D721Med (cell line): ENCODE data around the gene UAP1L1.

Source experiments
- DNase-seq: peaks from one replicate; pipeline ENCODE4 v3.0.0; 2011; ENCODE audit warnings: low spot score; ENCODE audit not compliant: insufficient read length
- FAIRE-seq: peaks from 2 replicates; lab custom pipeline; 2011; peaks lifted over from hg19 to GRCh38; lab: Jason Lieb, UNC
- TF ChIP-seq, protein P1 (sequence below): IDR thresholded peaks from 2 replicates; pipeline ENCODE4 v1.5.1; 2012; ENCODE audit warnings: mild to moderate bottlenecking, control low read depth; ENCODE audit not compliant: insufficient read depth; ENCODE audit errors: missing control alignments

The UAP1L1 gene

DNA sequence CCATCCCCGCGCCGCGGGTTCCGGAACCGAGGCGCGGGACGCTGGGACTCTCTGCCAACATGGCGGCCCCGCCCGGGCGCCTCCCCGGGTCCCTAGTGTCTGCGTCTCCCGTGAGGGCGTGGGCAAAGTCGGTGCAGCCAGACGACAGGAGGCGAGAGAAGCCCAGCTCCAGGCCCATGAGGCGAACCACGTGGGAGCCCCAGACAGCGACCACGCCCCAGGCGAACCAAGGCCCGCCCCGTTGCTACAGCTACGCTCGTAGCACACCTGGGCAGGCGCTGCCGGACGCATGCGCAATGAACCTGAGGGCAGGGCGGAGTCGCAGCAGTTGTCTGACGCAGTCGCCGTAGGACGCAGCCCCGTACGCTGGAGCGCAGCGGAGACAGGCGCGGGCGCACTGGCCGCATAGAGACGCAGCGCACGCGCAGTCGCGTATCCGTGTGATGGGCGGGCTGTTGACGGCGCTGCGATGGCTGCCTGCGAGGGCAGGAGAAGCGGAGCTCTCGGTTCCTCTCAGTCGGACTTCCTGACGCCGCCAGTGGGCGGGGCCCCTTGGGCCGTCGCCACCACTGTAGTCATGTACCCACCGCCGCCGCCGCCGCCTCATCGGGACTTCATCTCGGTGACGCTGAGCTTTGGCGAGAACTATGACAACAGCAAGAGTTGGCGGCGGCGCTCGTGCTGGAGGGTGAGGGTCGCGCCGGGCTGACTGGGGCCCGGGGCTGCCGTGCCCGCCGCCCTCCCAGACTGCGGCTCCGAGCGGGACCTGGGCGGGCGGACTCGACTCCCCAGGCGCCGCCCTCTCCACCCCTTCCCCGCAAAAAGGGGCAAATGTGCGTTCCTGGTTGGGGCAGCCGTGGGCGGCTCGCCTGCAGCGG is 9.5 kb downstream of the UAP1L1 start, which contains the start of gene MAN1B1:
Gene MAN1B1 (plus strand): TSS at position 455 of the 878 bp plus-strand sequence. CDS start 15 bp downstream, at position 470.
- DNase-seq (peak; percentile 88), FAIRE-seq (no peak)
- TF ChIP-seq, protein P1, sequence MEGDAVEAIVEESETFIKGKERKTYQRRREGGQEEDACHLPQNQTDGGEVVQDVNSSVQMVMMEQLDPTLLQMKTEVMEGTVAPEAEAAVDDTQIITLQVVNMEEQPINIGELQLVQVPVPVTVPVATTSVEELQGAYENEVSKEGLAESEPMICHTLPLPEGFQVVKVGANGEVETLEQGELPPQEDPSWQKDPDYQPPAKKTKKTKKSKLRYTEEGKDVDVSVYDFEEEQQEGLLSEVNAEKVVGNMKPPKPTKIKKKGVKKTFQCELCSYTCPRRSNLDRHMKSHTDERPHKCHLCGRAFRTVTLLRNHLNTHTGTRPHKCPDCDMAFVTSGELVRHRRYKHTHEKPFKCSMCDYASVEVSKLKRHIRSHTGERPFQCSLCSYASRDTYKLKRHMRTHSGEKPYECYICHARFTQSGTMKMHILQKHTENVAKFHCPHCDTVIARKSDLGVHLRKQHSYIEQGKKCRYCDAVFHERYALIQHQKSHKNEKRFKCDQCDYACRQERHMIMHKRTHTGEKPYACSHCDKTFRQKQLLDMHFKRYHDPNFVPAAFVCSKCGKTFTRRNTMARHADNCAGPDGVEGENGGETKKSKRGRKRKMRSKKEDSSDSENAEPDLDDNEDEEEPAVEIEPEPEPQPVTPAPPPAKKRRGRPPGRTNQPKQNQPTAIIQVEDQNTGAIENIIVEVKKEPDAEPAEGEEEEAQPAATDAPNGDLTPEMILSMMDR, result no peak

DNA sequence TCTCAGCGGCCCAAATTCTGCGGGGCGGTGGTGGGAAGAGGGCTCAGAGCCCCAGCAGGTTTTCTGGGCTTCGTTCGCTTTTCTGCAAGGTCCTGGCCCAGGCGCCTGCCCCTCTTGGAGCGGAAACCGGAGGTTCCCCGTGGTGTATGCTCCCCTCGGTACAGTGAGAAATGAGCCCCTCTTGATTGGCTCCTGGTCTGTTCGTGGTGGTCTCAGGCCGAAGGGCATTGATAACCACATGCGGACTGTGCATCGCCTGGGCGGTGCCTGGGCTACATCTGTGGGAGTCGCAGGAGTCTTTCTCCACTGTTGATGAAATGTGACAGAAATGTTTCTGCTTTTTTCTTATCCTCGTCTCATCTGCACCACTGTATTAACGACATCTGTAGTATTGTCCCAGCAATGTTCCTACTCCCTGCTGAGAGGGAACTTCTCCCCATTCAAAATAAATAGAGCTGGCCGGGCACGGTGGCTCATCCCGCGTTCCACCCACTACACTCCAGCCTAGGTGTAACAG is 10.2 kb downstream of the UAP1L1 start:
- TF ChIP-seq, protein P1, result no peak
- FAIRE-seq (no peak), DNase-seq (no peak)

DNA sequence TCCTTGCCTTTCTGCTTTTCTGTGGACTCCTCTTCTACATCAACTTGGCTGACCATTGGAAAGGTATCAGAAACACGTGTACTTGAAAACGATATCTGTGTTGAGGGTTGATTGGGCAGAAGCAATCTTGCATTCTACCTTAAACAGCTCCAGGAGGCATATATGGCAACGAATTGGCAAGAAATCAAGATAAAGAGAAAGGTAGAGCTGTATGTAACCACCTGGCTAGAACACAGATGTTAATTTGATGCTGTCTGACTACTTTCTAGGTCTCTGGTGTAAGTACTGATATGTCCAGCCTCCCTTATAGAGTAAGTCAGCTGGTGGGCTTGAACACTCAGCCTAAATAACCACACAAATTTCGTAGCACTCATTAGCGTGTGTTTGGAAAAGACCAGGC is 10.8 kb downstream of the UAP1L1 start:
- no peak for FAIRE-seq
- no peak for DNase-seq
- TF ChIP-seq, protein P1, result no peak

DNA sequence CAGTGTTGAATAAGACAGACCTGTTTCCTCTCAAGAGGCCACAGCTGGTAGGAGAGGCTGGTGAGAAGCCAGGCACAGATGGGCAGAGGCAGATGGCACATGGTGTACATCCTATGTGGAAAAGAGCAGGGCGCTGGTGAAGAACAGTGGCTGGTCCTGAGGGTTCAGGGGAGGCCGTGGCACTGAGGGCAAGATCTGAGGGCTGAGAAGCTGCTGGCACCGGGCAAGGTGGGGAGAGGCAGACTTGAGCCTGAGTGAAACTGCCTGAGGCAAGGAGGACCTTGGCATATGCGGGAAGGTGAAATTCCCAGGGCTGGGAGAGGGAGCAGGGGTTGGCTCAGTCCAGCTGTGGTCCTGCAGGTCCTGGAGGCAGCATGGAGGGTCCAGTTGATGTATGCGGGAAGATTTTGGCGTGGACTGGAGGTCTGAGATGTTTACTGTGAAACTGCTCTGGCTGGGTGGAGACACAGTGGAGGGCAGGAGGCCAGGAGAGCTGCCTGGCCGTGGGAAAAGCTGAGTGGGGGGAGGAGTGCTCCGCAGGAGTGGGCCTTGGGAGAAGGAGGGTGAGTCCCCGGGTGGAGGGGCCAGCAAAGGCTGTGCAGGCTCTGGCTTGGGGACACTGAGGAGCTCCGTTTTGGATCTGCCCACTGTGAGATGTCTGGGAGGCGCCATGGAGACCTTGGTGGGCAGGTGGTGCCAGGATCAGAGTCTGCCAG is 12.1 kb downstream of the UAP1L1 start:
- TF ChIP-seq, protein P1, result no peak
- no peak for FAIRE-seq
- no peak for DNase-seq

DNA sequence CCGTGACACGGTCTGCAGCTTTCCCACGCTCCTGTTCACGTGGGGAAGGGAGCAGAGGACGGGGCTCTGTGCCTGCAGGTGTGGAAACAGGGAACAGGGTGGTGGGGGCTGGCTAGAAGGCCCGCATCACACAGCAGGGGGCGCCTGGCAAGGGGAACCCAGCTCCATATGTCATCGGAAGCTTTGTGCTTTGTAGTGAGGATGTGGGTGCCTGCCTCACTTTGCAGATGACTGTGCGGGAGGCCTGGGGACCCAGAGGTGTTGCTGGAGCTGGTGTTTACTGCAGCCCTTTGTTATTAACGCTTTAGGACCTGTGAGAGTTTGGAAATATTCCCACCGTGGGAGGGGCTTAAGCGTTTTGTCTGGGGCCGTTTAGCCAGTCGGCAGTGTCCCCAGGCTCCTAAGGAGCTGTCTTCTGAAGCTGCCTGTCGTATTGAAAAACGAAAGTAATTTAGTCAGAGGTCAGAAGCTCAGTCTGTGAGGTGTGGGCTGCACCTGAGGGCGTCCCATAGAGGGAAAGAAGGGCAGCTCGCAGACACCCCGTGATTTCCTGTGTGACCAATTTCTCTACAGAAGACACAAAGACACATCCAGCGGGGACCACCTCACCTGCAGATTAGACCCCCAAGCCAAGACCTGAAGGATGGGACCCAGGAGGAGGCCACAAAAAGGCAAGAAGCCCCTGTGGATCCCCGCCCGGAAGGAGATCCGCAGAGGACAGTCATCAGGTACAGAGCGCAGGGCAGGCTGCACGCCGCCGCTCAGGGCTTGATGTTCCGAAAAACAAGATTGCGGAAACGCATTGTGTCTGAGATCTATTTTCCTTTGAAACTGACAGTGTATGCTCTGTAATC is 18.6 kb downstream of the UAP1L1 start:
- no peak for FAIRE-seq
- TF ChIP-seq, protein P1, result peak; percentile 21
- DNase-seq, result no peak

DNA sequence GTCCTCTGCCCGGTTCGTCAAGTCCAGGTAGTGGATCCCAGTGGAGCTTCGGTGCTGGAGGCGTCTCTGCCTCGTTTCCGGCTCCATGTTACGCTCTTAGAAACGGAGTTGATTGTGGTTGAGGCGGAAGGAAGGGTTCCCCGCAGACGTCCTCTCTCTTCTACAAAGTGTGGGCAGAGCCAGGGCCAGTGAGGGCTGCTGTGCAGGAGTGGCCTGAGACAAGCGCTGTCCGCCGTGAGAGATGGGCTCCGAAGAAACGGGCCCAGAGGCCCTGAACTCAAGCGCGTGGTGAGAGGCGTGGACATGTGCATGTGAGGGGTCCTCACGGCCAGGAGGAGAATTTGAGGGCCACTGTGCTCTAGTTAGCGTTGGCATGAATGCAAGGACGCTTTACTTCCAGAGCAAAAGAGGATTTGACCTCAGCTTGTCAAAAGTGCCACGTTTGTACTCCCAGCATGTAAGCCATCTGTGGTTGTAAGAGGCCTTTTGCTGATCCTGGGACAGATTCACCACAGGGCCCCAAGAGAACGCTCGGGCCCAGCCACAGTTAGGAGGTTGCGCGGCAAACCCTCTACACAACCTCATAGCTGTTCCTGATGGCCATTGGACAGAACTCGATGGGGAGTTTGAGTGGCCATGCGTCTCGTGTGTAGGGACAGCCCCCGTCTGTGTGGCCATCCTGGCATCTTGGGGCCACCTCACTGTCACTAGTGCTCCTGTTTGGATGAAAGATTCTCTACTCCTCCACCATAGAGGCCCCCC is 19.6 kb downstream of the UAP1L1 start:
- TF ChIP-seq, protein P1, result no peak
- FAIRE-seq, result no peak

More for the DNA sequence above, 19.6 kb downstream of the UAP1L1 start:
- DNase-seq, result no peak
